GM10248 (cell line): ENCODE measurements around the gene KLHL29.

Experiments used
- CTCF ChIA-PET: fragments of 300-600 bp; sonication (Branson Sonifier 250); formaldehyde crosslinking; extraction: SDS; loops from one replicate; lab custom pipeline; 2021; ENCODE audit warnings: antibody characterized with exemption; lab: Yijun Ruan, JAX
- POLR2A ChIA-PET: fragments of 350-650 bp; sonication (Branson Sonifier 250); formaldehyde crosslinking; extraction: SDS; loops from one replicate; lab custom pipeline; 2020; ENCODE audit warnings: antibody characterized with exemption; lab: Yijun Ruan, JAX
- DNase-seq: peaks from one replicate; pipeline ENCODE4 v3.0.0; 2012; ENCODE audit errors: extremely low spot score
- CTCF ChIP-seq: IDR thresholded peaks from 2 replicates; pipeline ENCODE4 v1.5.1; 2012; ENCODE audit warnings: mild to moderate bottlenecking, low read depth; ENCODE audit errors: extremely low read depth, missing control alignments, control extremely low read depth

The KLHL29 gene

GRCh38 chr2:23703583-23704385 lies 318.8 kb downstream of the KLHL29 start:
- CTCF ChIA-PET, result interaction anchor here (0.7 to 4.3 kb wide), 3 partner anchors 11 to 18 kb away, joined by 3 to 11 read pairs (median 4); no protein-coding TSS in a partner anchor
- POLR2A ChIA-PET, result no interaction called here
- no peak for DNase-seq
- no peak for TF ChIP-seq CTCF

GRCh38 chr2:23705771-23706612 lies 321.0 kb downstream of the KLHL29 start:
- TF ChIP-seq CTCF, result no peak
- POLR2A ChIA-PET, result no interaction called here
- DNase-seq, result no peak
- CTCF ChIA-PET, result interaction anchor here (4.3 kb wide), 1 partner anchor 16 kb away, joined by 11 read pairs; no protein-coding TSS in a partner anchor

GRCh38 chr2:23706613-23707078 lies 321.7 kb downstream of the KLHL29 start:
- no peak for DNase-seq
- CTCF ChIA-PET, result interaction anchor here (4.3 kb wide), 1 partner anchor 15 kb away, joined by 11 read pairs; no protein-coding TSS in a partner anchor

GRCh38 chr2:23707096-23707495 lies 322.1 kb downstream of the KLHL29 start:
- CTCF ChIA-PET, result interaction anchor here (4.3 kb wide), 1 partner anchor 15 kb away, joined by 11 read pairs; no protein-coding TSS in a partner anchor

More at GRCh38 chr2:23706613-23707078, 321.7 kb downstream of the KLHL29 start:
- POLR2A ChIA-PET, result no interaction called here
- no peak for TF ChIP-seq CTCF

GRCh38 chr2:23708771-23709170 lies 323.8 kb downstream of the KLHL29 start:
- ChIA-PET CTCF (no interaction called here), POLR2A (no interaction called here)
- no peak for TF ChIP-seq CTCF
- no peak for DNase-seq

More at GRCh38 chr2:23707096-23707495, 322.1 kb downstream of the KLHL29 start:
- TF ChIP-seq CTCF, result no peak
- no peak for DNase-seq
- POLR2A ChIA-PET, result no interaction called here

GRCh38 chr2:23709311-23709710 lies 324.3 kb downstream of the KLHL29 start:
- POLR2A ChIA-PET, result no interaction called here
- DNase-seq, result no peak
- CTCF ChIA-PET, result no interaction called here

More at GRCh38 chr2:23709311-23709710, 324.3 kb downstream of the KLHL29 start:
- TF ChIP-seq CTCF, result no peak
